Neutrophil (primary cell): ENCODE measurements around the gene DSCAML1.

Source experiments
- H3K27ac ChIP-seq: fragments of 200-600 bp; sonication (generic); 2 replicates; pipeline ENCODE4 v1.5.1; 2016; ENCODE audit warnings: mild to moderate bottlenecking, moderate library complexity
- H3K27me3 ChIP-seq: fragments of 200-600 bp; sonication (generic); 2 replicates; pipeline ENCODE4 v1.6.0; 2016; ENCODE audit warnings: mild to moderate bottlenecking
- H3K36me3 ChIP-seq: fragments of 200-600 bp; sonication (generic); 2 replicates; pipeline ENCODE4 v1.5.1; 2017
- H3K4me1 ChIP-seq, 2 experiments: fragments of 200-600 bp in 1 of 2; sonication (generic) in 1 of 2; 1 replicate in 1 of 2; 2 replicates in 1 of 2; pipeline versions ENCODE4 v1.5.1 to v1.6.1; 2013 to 2016; ENCODE audit warnings: low read depth in 1 of 2, low read length in 1 of 2, mild to moderate bottlenecking in 1 of 2, moderate library complexity in 1 of 2; ENCODE audit not compliant: control insufficient read depth in 1 of 2, insufficient read depth in 1 of 2
- H3K4me3 ChIP-seq, 2 experiments: fragments of 200-600 bp in 1 of 2; sonication (generic) in 1 of 2; 1 replicate in 1 of 2; 2 replicates in 1 of 2; pipeline ENCODE4 v1.5.1; 2013 to 2016; ENCODE audit warnings: low read depth in 1 of 2, low read length in 1 of 2, mild to moderate bottlenecking in 1 of 2, moderate library complexity in 1 of 2
- H3K9me3 ChIP-seq: fragments of 200-600 bp; sonication (generic); 2 replicates; pipeline ENCODE4 v1.5.1; 2016
- CTCF ChIP-seq: fragments of 200-600 bp; sonication (generic); IDR thresholded peaks from 2 replicates; pipeline ENCODE4 v1.5.1; 2016; ENCODE audit warnings: antibody characterized with exemption

Gene DSCAML1

GRCh38 chr11:117492578-117493251 lies 304.3 kb downstream of the DSCAML1 start:
- Histone ChIP-seq H3K27me3 (peaks cover 12% of the 10 kb centered on the region), H3K4me3 (no peak overlapping the region), H3K27ac (no peak overlapping the region), H3K9me3 (no peaks in the 10 kb centered on the region), H3K36me3 (no peaks in the 10 kb centered on the region), H3K4me1 (peaks cover 10 to 19% of the 10 kb centered on the region in 2 experiments)
- TF ChIP-seq CTCF: no peak

GRCh38 chr11:117490911-117491310 lies 306.1 kb downstream of the DSCAML1 start:
- Histone ChIP-seq H3K27me3 (peaks cover 12% of the 10 kb centered on the region), H3K36me3 (no peaks in the 10 kb centered on the region), H3K9me3 (no peaks in the 10 kb centered on the region), H3K4me3 (no peak overlapping the region), H3K27ac (no peak overlapping the region), H3K4me1 (peaks cover 10 to 19% of the 10 kb centered on the region in 2 experiments)
- no peak for TF ChIP-seq CTCF

- H3K36me3 ChIP-seq: no peaks in the 10 kb centered on the region
- no peak overlapping the region for H3K4me3 ChIP-seq
- H3K27me3 ChIP-seq: peaks cover 12% of the 10 kb centered on the region
- no peaks in the 10 kb centered on the region for H3K9me3 ChIP-seq
- H3K27ac ChIP-seq: no peak overlapping the region
- TF ChIP-seq CTCF: no peak
- H3K4me1 ChIP-seq: peaks cover 10 to 19% of the 10 kb centered on the region in 2 experiments
Measured at GRCh38 chr11:117489999-117490679, 306.9 kb downstream of the DSCAML1 start.

- no peak overlapping the region for H3K4me3 ChIP-seq
- H3K27me3 ChIP-seq: peaks cover 12% of the 10 kb centered on the region
- H3K36me3 ChIP-seq: no peaks in the 10 kb centered on the region
- peaks cover 10 to 19% of the 10 kb centered on the region in 2 experiments for H3K4me1 ChIP-seq
- no peak for TF ChIP-seq CTCF
- H3K9me3 ChIP-seq: no peaks in the 10 kb centered on the region
- no peak overlapping the region for H3K27ac ChIP-seq
Measured at GRCh38 chr11:117488996-117489952, 307.7 kb downstream of the DSCAML1 start.

- H3K36me3 ChIP-seq: no peaks in the 10 kb centered on the region
- peaks cover 10 to 19% of the 10 kb centered on the region in 2 experiments for H3K4me1 ChIP-seq
- H3K27ac ChIP-seq: no peak overlapping the region
- H3K4me3 ChIP-seq: no peak overlapping the region
- TF ChIP-seq CTCF: no peak
- H3K27me3 ChIP-seq: no peaks in the 10 kb centered on the region
- H3K9me3 ChIP-seq: no peaks in the 10 kb centered on the region
Measured at GRCh38 chr11:117486059-117486458, 311.0 kb downstream of the DSCAML1 start.
